T-cell (primary cell): Measurements from ENCODE around the gene ELMO3. TPM values are rescaled to one million over a fixed set of nuclear protein-coding genes. Genes with fewer than 3 reads are reported as not detected.
A peak's percentile ranks its signal among the peaks of the same experiment; 100 is the strongest.

Experiments
- ATAC-seq, 4 experiments: fragments of 200-7000 bp in 3 of 4; fragments of 150-1000 bp in 1 of 4; cut with Tn5 transposase; replicated peaks in 1 of 4; 1 replicate in 3 of 4; 2 replicates in 1 of 4; pipeline ENCODE4 v1.10.0; 2021; ENCODE audit warnings: moderate library complexity in 3 of 4, mild to moderate bottlenecking in 2 of 4, moderate number of reproducible peaks in 1 of 4
- CTCF ChIA-PET, 2 donors: fragments of 300-600 bp; sonication (Branson Sonifier 250); formaldehyde crosslinking; loops; one replicate each; lab custom pipeline; 2022; ENCODE audit warnings: antibody characterized with exemption in 2 of 2; lab: Charles Lee
- POLR2A ChIA-PET, 2 donors: fragments of 300-600 bp; sonication (Branson Sonifier 250); formaldehyde crosslinking; loops; one replicate each; lab custom pipeline; 2022; ENCODE audit warnings: antibody characterized with exemption in 2 of 2; lab: Charles Lee
- DNase-seq, 35 experiments: peaks; one replicate each; pipeline versions ENCODE4 v3.0.0 to v3.0.0-alpha.2; 2013 to 2023
- H3K27ac ChIP-seq: one replicate; pipeline ENCODE4 v1.5.1; 2013; ENCODE audit warnings: low read length
- H3K27me3 ChIP-seq, 2 experiments: replicated peaks in 1 of 2; 1 replicate in 1 of 2; 2 replicates in 1 of 2; pipeline versions ENCODE4 v1.6.1 to v1.7.0; 2013; ENCODE audit warnings: low read length in 1 of 2, mixed read lengths in 1 of 2; ENCODE audit not compliant: control insufficient read depth in 2 of 2, insufficient read depth in 2 of 2; ENCODE audit errors: extremely low read depth in 1 of 2
- H3K36me3 ChIP-seq, 2 donors: 1 replicate in 1 of 2; 2 replicates in 1 of 2; pipeline versions ENCODE4 v1.6.1 to v1.7.0; 2013; ENCODE audit warnings: low read length in 1 of 2; ENCODE audit not compliant: control insufficient read depth in 2 of 2, insufficient read depth in 1 of 2; ENCODE audit errors: extremely low read depth in 1 of 2
- H3K4me1 ChIP-seq, 2 experiments: 1 replicate in 1 of 2; 2 replicates in 1 of 2; pipeline versions ENCODE4 v1.6.1 to v1.7.0; 2013; ENCODE audit warnings: low read length in 2 of 2, mixed read lengths in 1 of 2; ENCODE audit not compliant: insufficient read depth in 2 of 2, control insufficient read depth in 1 of 2; ENCODE audit errors: extremely low read depth in 1 of 2
- H3K4me3 ChIP-seq, 2 donors: 1 replicate in 1 of 2; 2 replicates in 1 of 2; pipeline versions ENCODE4 v1.5.1 to v1.7.0; 2013; ENCODE audit warnings: mild to moderate bottlenecking in 2 of 2, low read length in 1 of 2, moderate library complexity in 1 of 2; ENCODE audit not compliant: control insufficient read depth in 1 of 2; ENCODE audit errors: extremely low read depth in 1 of 2
- H3K9me3 ChIP-seq: 2 replicates; pipeline ENCODE4 v1.7.0; 2013
- H3K27ac Mint-ChIP-seq, 2 donors: one replicate each; pipeline ENCODE4 v1.8.0; 2020 to 2021; ENCODE audit warnings: mild to moderate bottlenecking in 2 of 2, mixed read lengths in 2 of 2
- H3K27me3 Mint-ChIP-seq, 2 donors: one replicate each; pipeline ENCODE4 v1.8.0; 2021 to 2022; ENCODE audit warnings: mixed read lengths in 2 of 2
- H3K36me3 Mint-ChIP-seq: one replicate; pipeline ENCODE4 v1.8.0; 2021; ENCODE audit warnings: mixed read lengths
- H3K4me1 Mint-ChIP-seq, 3 donors: one replicate each; pipeline ENCODE4 v1.8.0; 2020 to 2022; ENCODE audit warnings: mixed read lengths in 3 of 3, mild to moderate bottlenecking in 1 of 3
- H3K4me3 Mint-ChIP-seq, 3 donors: one replicate each; pipeline ENCODE4 v1.8.0; 2020 to 2022; ENCODE audit warnings: mild to moderate bottlenecking in 3 of 3, mixed read lengths in 3 of 3, moderate library complexity in 3 of 3
- H3K9me3 Mint-ChIP-seq, 3 donors: one replicate each; pipeline ENCODE4 v1.8.0; 2020 to 2022; ENCODE audit warnings: mixed read lengths in 3 of 3
- WGBS: methylation state at CpG from one replicate; pipeline ENCODE4 v1.1.5; 2013; ENCODE audit warnings: missing lambda C conversion rate; ENCODE audit not compliant: insufficient coverage; 5-methylcytosine and 5-hydroxymethylcytosine counted together
- total RNA-seq, 35 experiments: library from RNA in 6 of 35; stranded (reverse) in 6 of 35; fragments of 120-200 nt in 1 of 35; gene quantifications; one replicate each; pipeline versions ENCODE4 v1.2.1 to v1.2.4 and lab custom pipeline; 2013 to 2026

The ELMO3 gene
- total RNA-seq, 5 donors from 2014 or later (not counting 1 experiment from before 2014, with no cell fraction given) = 3.8 to 11.7 (median 8.8) TPM

GRCh38 chr16:67191411-67191994 lies 7.4 kb upstream of the ELMO3 start:
- Mint-ChIP-seq H3K36me3 (peaks cover 14% of the 10 kb centered on the region), H3K27ac (peak overlapping the region; percentile 71 to 81), H3K4me3 (peak overlapping the region; percentile 78 to 91 (median 87)), H3K27me3 (no peaks in the 10 kb centered on the region), H3K4me1 (peaks cover 36 to 47% (median 37%) of the 10 kb centered on the region in 3 donors), H3K9me3 (no peaks in the 10 kb centered on the region)
- DNase-seq = no peak
- peak overlapping the region; percentile 11 for H3K27ac ChIP-seq
- ATAC-seq = peak in 1 of 4 experiments; percentile 55
- peaks cover 8 to 29% of the 10 kb centered on the region in 2 donors for H3K36me3 ChIP-seq
- peaks cover 5 to 47% of the 10 kb centered on the region in 2 experiments for H3K4me1 ChIP-seq
- H3K9me3 ChIP-seq = no peaks in the 10 kb centered on the region
- H3K4me3 ChIP-seq = peak overlapping the region; percentile 88 to 98
- H3K27me3 ChIP-seq = peaks cover 0 to 24% of the 10 kb centered on the region in 2 experiments
- WGBS = 26% methylated on average over 6 of the region's 9 CpGs
- POLR2A ChIA-PET = no interaction called here
- CTCF ChIA-PET = no interaction called here

- H3K27me3 ChIP-seq = peaks cover 0 to 18% of the 10 kb centered on the region in 2 experiments
- no peaks in the 10 kb centered on the region for H3K9me3 Mint-ChIP-seq
- peak within 1 kb of the TSS; percentile 74 for H3K27ac ChIP-seq
- ChIA-PET CTCF (interaction anchor here in 1 of 2 donors (0.7 kb wide), 1 partner anchor 289 kb away, joined by 3 read pairs; the partner anchor contains the start of gene ATP6V0D1), POLR2A (no interaction called here)
- H3K27me3 Mint-ChIP-seq = no peaks in the 10 kb centered on the region
- H3K4me1 Mint-ChIP-seq = peaks cover 42 to 53% (median 43%) of the 10 kb centered on the region in 3 donors
- DNase-seq (peak; percentile 68 to 93 (median 81)), ATAC-seq (peak; percentile 90 to 98 (median 97))
- peak within 1 kb of the TSS; percentile 79 to 81 for H3K27ac Mint-ChIP-seq
- under 1% methylated on average over 54 of the region's 54 CpGs for WGBS
- H3K9me3 ChIP-seq = no peaks in the 10 kb centered on the region
- H3K4me3 Mint-ChIP-seq = peak within 1 kb of the TSS; percentile 78 to 91 (median 87)
- H3K36me3 Mint-ChIP-seq = peaks cover 18% of the 10 kb centered on the region
- H3K36me3 ChIP-seq = peaks cover 8 to 35% of the 10 kb centered on the region in 2 donors
- H3K4me1 ChIP-seq = peaks cover 5 to 52% of the 10 kb centered on the region in 2 experiments
- peak within 1 kb of the TSS; percentile 88 to 98 for H3K4me3 ChIP-seq
Observed at GRCh38 chr16:67191995-67192681, 6.8 kb upstream of the ELMO3 start, which contains the start of gene E2F4. Gene E2F4 (plus strand): TSS chr16:67192155. CDS start chr16:67192228, 73 bp downstream.

- H3K4me3 Mint-ChIP-seq = peak overlapping the region; percentile 78 to 91 (median 87)
- peaks cover 42 to 56% (median 43%) of the 10 kb centered on the region in 3 donors for H3K4me1 Mint-ChIP-seq
- peaks cover 5 to 57% of the 10 kb centered on the region in 2 experiments for H3K4me1 ChIP-seq
- no peaks in the 10 kb centered on the region for H3K9me3 ChIP-seq
- no peaks in the 10 kb centered on the region for H3K9me3 Mint-ChIP-seq
- 23% methylated on average over 13 of the region's 17 CpGs for WGBS
- peaks cover 0 to 11% of the 10 kb centered on the region in 2 experiments for H3K27me3 ChIP-seq
- ChIA-PET POLR2A (no interaction called here), CTCF (interaction anchor here (0.6 to 0.7 kb wide), 2 partner anchors 288 to 293 kb away, joined by 3 read pairs; partner anchors contain the start of gene ATP6V0D1 (in 1 of the 2))
- H3K27ac ChIP-seq = peak overlapping the region; percentile 74
- peak overlapping the region; percentile 88 to 98 for H3K4me3 ChIP-seq
- no peak for ATAC-seq
- peak overlapping the region; percentile 67 to 79 for H3K27ac Mint-ChIP-seq
- H3K36me3 ChIP-seq = peaks cover 11 to 43% of the 10 kb centered on the region in 2 donors
- H3K36me3 Mint-ChIP-seq = peaks cover 23% of the 10 kb centered on the region
- no peaks in the 10 kb centered on the region for H3K27me3 Mint-ChIP-seq
- peak in 2 of 35 experiments; percentile 23 to 28 for DNase-seq
Observed at GRCh38 chr16:67192781-67193361, 6.1 kb upstream of the ELMO3 start.

GRCh38 chr16:67193536-67193935 lies 5.4 kb upstream of the ELMO3 start:
- Mint-ChIP-seq H3K4me3 (peak overlapping the region; percentile 78 to 91 (median 87)), H3K36me3 (peaks cover 23% of the 10 kb centered on the region), H3K9me3 (no peaks in the 10 kb centered on the region), H3K27me3 (no peaks in the 10 kb centered on the region), H3K4me1 (peaks cover 42 to 56% (median 43%) of the 10 kb centered on the region in 3 donors), H3K27ac (peak overlapping the region; percentile 67 to 79)
- Histone ChIP-seq H3K27me3 (peaks cover 0 to 9% of the 10 kb centered on the region in 2 experiments), H3K4me1 (peaks cover 5 to 57% of the 10 kb centered on the region in 2 experiments), H3K9me3 (no peaks in the 10 kb centered on the region), H3K36me3 (peaks cover 18 to 49% of the 10 kb centered on the region in 2 donors), H3K4me3 (peak overlapping the region in 1 of 2 donors; percentile 33), H3K27ac (peak overlapping the region; percentile 74)
- ChIA-PET CTCF (interaction anchor here (0.7 kb wide), 2 partner anchors 22 to 140 kb away, joined by 3 to 5 read pairs; no protein-coding TSS in a partner anchor), POLR2A (no interaction called here)
- ATAC-seq = no peak
- no peak for DNase-seq

GRCh38 chr16:67194260-67194659 lies 4.7 kb upstream of the ELMO3 start:
- H3K36me3 Mint-ChIP-seq = peaks cover 23% of the 10 kb centered on the region
- POLR2A ChIA-PET = interaction anchor here in 1 of 2 donors (0.6 kb wide), 1 partner anchor 312 kb away, joined by 3 read pairs; no protein-coding TSS in a partner anchor

More at GRCh38 chr16:67194260-67194659, 4.7 kb upstream of the ELMO3 start:
- ATAC-seq (no peak), DNase-seq (no peak)
- H3K4me3 ChIP-seq = no peak overlapping the region
- CTCF ChIA-PET = interaction anchor here (0.7 kb wide), 2 partner anchors 21 to 141 kb away, joined by 3 to 5 read pairs; no protein-coding TSS in a partner anchor
- peaks cover 18 to 49% of the 10 kb centered on the region in 2 donors for H3K36me3 ChIP-seq
- Mint-ChIP-seq H3K27ac (peak overlapping the region in 1 of 2 donors; percentile 28), H3K9me3 (no peaks in the 10 kb centered on the region), H3K4me3 (peak overlapping the region; percentile 39 to 91 (median 87)), H3K4me1 (peaks cover 42 to 56% (median 43%) of the 10 kb centered on the region in 3 donors), H3K27me3 (no peaks in the 10 kb centered on the region)
- peaks cover 0 to 5% of the 10 kb centered on the region in 2 experiments for H3K27me3 ChIP-seq
- H3K4me1 ChIP-seq = peaks cover 5 to 57% of the 10 kb centered on the region in 2 experiments
- 100% methylated on average over 3 of the region's 6 CpGs for WGBS
- no peaks in the 10 kb centered on the region for H3K9me3 ChIP-seq
- H3K27ac ChIP-seq = no peak overlapping the region
